HEK293 (cell line): Measurements from ENCODE around the gene RASEF.

Experiments
- CTCF ChIA-PET: fragments of 350-600 bp; formaldehyde crosslinking; extraction: SDS; loops from one replicate; lab custom pipeline; 2021; ENCODE audit warnings: antibody characterized with exemption; lab: Yijun Ruan, JAX
- POLR2A ChIA-PET: fragments of 300-600 bp; formaldehyde crosslinking; extraction: SDS; loops from one replicate; lab custom pipeline; 2020; ENCODE audit warnings: antibody characterized with exemption, inconsistent platforms; lab: Yijun Ruan, JAX
- H3K27ac ChIP-seq: fragments of 200-500 bp; sonication (Bioruptor generic); 2 replicates; pipeline ENCODE4 v1.5.1; 2014; ENCODE audit warnings: low read depth, low read length, control low read depth, inconsistent platforms; ENCODE audit errors: extremely low read depth
- H3K36me3 ChIP-seq, 2 experiments: fragments of 200-500 bp in 1 of 2; sonication (Bioruptor generic) in 1 of 2; 1 replicate in 1 of 2; 2 replicates in 1 of 2; pipeline ENCODE4 v1.5.1; 2014 to 2017; ENCODE audit warnings: inconsistent platforms in 2 of 2, low read length in 2 of 2; ENCODE audit not compliant: control insufficient read depth in 2 of 2, insufficient read depth in 1 of 2
- H3K4me1 ChIP-seq: fragments of 200-500 bp; sonication (Bioruptor generic); 2 replicates; pipeline ENCODE4 v1.5.1; 2014; ENCODE audit warnings: mild to moderate bottlenecking, low read length, inconsistent platforms; ENCODE audit not compliant: control insufficient read depth, insufficient read depth
- H3K4me3 ChIP-seq: 2 replicates; pipeline ENCODE4 v1.5.1; 2011; ENCODE audit warnings: low read depth, mild to moderate bottlenecking, control low read depth, low read length, moderate library complexity
- H3K9me3 ChIP-seq: fragments of 200-500 bp; sonication (Bioruptor generic); 2 replicates; pipeline ENCODE4 v1.5.1; 2014; ENCODE audit warnings: low read depth, low read length, inconsistent platforms; ENCODE audit not compliant: control insufficient read depth, insufficient read depth
- BCL11A ChIP-seq: fragments of 450-650 bp; formaldehyde crosslinking; IDR thresholded peaks from 2 replicates; pipeline ENCODE4 v1.5.1; 2016; ENCODE audit warnings: low read depth, missing biosample characterization, missing genetic modification characterization
- OVOL3 ChIP-seq: fragments of 450-650 bp; formaldehyde crosslinking; IDR thresholded peaks from 2 replicates; pipeline ENCODE4 v1.5.1; 2016; ENCODE audit warnings: missing biosample characterization, missing genetic modification characterization
- SP2 ChIP-seq: fragments of 450-650 bp; formaldehyde crosslinking; IDR thresholded peaks from 2 replicates; pipeline ENCODE4 v1.5.1; 2016; ENCODE audit warnings: missing biosample characterization, missing genetic modification characterization
- TSHZ1 ChIP-seq: fragments of 450-650 bp; formaldehyde crosslinking; IDR thresholded peaks from 2 replicates; pipeline ENCODE4 v1.5.1; 2016; ENCODE audit warnings: missing biosample characterization, missing genetic modification characterization, borderline replicate concordance
- ZBTB1 ChIP-seq: fragments of 450-650 bp; formaldehyde crosslinking; IDR thresholded peaks from 2 replicates; pipeline ENCODE4 v1.5.1; 2016; ENCODE audit warnings: missing biosample characterization, missing genetic modification characterization
- ZIC2 ChIP-seq: fragments of 450-650 bp; formaldehyde crosslinking; IDR thresholded peaks from 2 replicates; pipeline ENCODE4 v1.5.1; 2016; ENCODE audit warnings: missing biosample characterization, missing genetic modification characterization
- ZNF114 ChIP-seq: fragments of 450-650 bp; formaldehyde crosslinking; IDR thresholded peaks from 2 replicates; pipeline ENCODE4 v1.5.0; 2017; ENCODE audit warnings: missing biosample characterization, missing genetic modification characterization
- ZNF169 ChIP-seq: fragments of 450-650 bp; formaldehyde crosslinking; IDR thresholded peaks from 2 replicates; pipeline ENCODE4 v1.5.1; 2016; ENCODE audit warnings: missing biosample characterization, missing genetic modification characterization
- ZNF174 ChIP-seq: fragments of 450-650 bp; formaldehyde crosslinking; IDR thresholded peaks from 2 replicates; pipeline ENCODE4 v1.5.0; 2017; ENCODE audit warnings: missing biosample characterization, mild to moderate bottlenecking, missing genetic modification characterization
- ZNF19 ChIP-seq: fragments of 450-650 bp; formaldehyde crosslinking; IDR thresholded peaks from 2 replicates; pipeline ENCODE4; 2016; ENCODE audit warnings: missing biosample characterization, missing genetic modification characterization, low read depth
- ZNF292 ChIP-seq: fragments of 450-650 bp; formaldehyde crosslinking; IDR thresholded peaks from 2 replicates; pipeline ENCODE4 v1.5.1; 2016; ENCODE audit warnings: low read depth, missing biosample characterization, missing genetic modification characterization, borderline replicate concordance
- ZNF324 ChIP-seq: fragments of 450-650 bp; formaldehyde crosslinking; IDR thresholded peaks from 2 replicates; pipeline ENCODE4 v1.5.1; 2016; ENCODE audit warnings: missing biosample characterization, missing genetic modification characterization
- ZNF362 ChIP-seq: fragments of 450-650 bp; formaldehyde crosslinking; IDR thresholded peaks from 2 replicates; pipeline ENCODE4 v1.5.1; 2016; ENCODE audit warnings: missing biosample characterization, missing genetic modification characterization
- ZNF426 ChIP-seq: fragments of 450-650 bp; formaldehyde crosslinking; IDR thresholded peaks from 2 replicates; pipeline ENCODE4 v1.5.1; 2017; ENCODE audit warnings: missing biosample characterization, missing genetic modification characterization, mild to moderate bottlenecking, inconsistent platforms, moderate library complexity
- ZNF610 ChIP-seq: fragments of 450-650 bp; formaldehyde crosslinking; IDR thresholded peaks from 2 replicates; pipeline ENCODE4 v1.5.1; 2016; ENCODE audit warnings: missing biosample characterization, missing genetic modification characterization, borderline replicate concordance
- ZNF626 ChIP-seq: fragments of 450-650 bp; sonication (Bioruptor Pico); formaldehyde crosslinking; IDR thresholded peaks from 2 replicates; pipeline ENCODE4 v1.5.1; 2018; ENCODE audit warnings: missing biosample characterization, missing genetic modification characterization, inconsistent platforms
- ZNF639 ChIP-seq: fragments of 450-650 bp; formaldehyde crosslinking; IDR thresholded peaks from 2 replicates; pipeline ENCODE4 v1.5.1; 2016; ENCODE audit warnings: missing biosample characterization, missing genetic modification characterization
- TF ChIP-seq, protein P1 (sequence below): fragments of 450-650 bp; formaldehyde crosslinking; IDR thresholded peaks from 2 replicates; pipeline ENCODE4 v1.5.1; 2016; ENCODE audit warnings: missing biosample characterization, missing genetic modification characterization
- TF ChIP-seq, protein P2 (sequence below): fragments of 450-650 bp; formaldehyde crosslinking; IDR thresholded peaks from 2 replicates; pipeline ENCODE4 v1.5.1; 2016; ENCODE audit warnings: missing biosample characterization, missing genetic modification characterization
- TF ChIP-seq, protein P3 (sequence below): fragments of 450-650 bp; formaldehyde crosslinking; IDR thresholded peaks from 2 replicates; pipeline ENCODE4 v1.5.1; 2016; ENCODE audit warnings: missing biosample characterization, missing genetic modification characterization, low read depth

The RASEF gene

GRCh38 chr9:83011611-83012010 lies 51.3 kb downstream of the RASEF start (continued):
- TF ChIP-seq ZNF114 (tag by site-specific recombination) (no peak), ZNF426 (no peak), ZNF324 (tag by site-specific recombination) (no peak)

DNA sequence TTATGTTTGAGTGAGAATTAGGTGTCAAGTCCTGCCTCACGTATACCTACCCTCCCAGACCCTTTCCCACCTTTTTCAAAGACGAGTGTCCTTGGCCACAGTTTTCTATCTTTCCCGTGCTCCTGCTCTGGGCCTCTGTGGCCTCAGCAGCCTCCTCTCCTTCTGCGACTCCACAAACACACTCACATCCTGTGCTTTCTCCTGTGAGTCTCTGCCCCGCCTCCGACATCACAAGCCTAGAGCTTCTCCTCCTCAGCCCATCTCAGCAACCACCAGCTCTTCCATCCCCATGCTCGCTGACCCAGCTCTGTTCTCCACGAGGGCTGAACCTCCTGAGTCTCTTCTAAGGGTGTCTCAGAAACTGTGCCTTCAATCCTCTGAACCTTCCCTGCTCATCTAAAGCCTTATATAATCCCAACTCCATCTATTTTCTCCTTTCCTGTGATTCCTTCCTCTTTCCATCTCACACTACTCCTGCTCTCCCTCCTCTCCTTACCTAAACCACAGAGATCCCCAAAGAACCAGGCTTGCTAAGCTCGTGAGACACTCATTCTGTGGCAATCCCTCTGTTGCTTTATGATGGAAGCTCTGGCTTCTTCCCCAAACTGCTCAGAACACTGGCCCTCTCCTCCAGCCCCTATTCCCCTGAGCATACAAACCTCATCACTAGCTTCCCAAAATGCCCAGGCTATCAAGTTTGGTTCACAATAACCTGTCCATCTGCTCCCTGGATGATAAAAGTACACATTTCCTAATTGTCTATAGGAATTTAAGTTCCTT lies 55.2 kb downstream of the RASEF start:
- POLR2A ChIA-PET: interaction anchor here (0.5 kb wide), 1 partner anchor 161 kb away, joined by 5 read pairs; no protein-coding TSS in a partner anchor

DNA sequence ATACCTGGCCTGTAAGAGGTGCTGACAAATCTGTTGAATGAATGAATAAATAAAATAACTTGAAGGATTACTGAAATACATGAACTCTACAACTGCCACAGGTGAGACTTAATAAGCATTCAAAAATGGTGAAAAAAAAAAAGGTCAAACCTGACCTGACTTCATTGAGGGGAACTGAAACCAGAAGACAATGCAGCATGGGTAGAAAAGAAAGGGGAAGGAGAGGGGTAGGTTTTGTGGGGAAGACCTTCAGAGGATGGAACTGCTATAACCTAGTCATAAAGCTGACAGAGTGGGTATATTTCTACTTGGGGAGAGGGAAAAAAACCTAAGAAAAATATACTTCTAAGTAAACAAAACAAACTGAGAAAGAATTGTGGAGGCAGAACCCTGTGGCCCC lies 56.6 kb downstream of the RASEF start:
- CTCF ChIA-PET: interaction anchor here (1.1 to 1.5 kb wide), 2 partner anchors 8 to 15 kb away, joined by 3 to 5 read pairs; no protein-coding TSS in a partner anchor

More for the DNA sequence above, 55.2 kb downstream of the RASEF start:
- no peaks in the 10 kb centered on the region for H3K9me3 ChIP-seq
- H3K36me3 ChIP-seq: peaks cover 0 to 46% of the 10 kb centered on the region in 2 experiments; a peak in 1 of 3 replicates
- H3K27ac ChIP-seq: no peak overlapping the region
- no peak overlapping the region for H3K4me3 ChIP-seq
- no peak for TF ChIP-seq ZIC2 (tag by site-specific recombination)
- no peak for TF ChIP-seq OVOL3 (tag by site-specific recombination)
- TF ChIP-seq, protein P1, sequence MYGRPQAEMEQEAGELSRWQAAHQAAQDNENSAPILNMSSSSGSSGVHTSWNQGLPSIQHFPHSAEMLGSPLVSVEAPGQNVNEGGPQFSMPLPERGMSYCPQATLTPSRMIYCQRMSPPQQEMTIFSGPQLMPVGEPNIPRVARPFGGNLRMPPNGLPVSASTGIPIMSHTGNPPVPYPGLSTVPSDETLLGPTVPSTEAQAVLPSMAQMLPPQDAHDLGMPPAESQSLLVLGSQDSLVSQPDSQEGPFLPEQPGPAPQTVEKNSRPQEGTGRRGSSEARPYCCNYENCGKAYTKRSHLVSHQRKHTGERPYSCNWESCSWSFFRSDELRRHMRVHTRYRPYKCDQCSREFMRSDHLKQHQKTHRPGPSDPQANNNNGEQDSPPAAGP (tag by site-specific recombination): no peak
- TF ChIP-seq ZNF169 (tag by site-specific recombination): no peak
- TF ChIP-seq, protein P2, sequence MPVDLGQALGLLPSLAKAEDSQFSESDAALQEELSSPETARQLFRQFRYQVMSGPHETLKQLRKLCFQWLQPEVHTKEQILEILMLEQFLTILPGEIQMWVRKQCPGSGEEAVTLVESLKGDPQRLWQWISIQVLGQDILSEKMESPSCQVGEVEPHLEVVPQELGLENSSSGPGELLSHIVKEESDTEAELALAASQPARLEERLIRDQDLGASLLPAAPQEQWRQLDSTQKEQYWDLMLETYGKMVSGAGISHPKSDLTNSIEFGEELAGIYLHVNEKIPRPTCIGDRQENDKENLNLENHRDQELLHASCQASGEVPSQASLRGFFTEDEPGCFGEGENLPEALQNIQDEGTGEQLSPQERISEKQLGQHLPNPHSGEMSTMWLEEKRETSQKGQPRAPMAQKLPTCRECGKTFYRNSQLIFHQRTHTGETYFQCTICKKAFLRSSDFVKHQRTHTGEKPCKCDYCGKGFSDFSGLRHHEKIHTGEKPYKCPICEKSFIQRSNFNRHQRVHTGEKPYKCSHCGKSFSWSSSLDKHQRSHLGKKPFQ: no peak
- no peak for TF ChIP-seq ZNF19 (tag by site-specific recombination)
- TF ChIP-seq ZBTB1: no peak
- TF ChIP-seq ZNF174 (tag by site-specific recombination): no peak
- TF ChIP-seq ZNF610 (tag by site-specific recombination): no peak
- H3K4me1 ChIP-seq: no peaks in the 10 kb centered on the region
- CTCF ChIA-PET: interaction anchor here (0.8 kb wide), 1 partner anchor 32 kb away, joined by 4 read pairs; no protein-coding TSS in a partner anchor

More for the DNA sequence above, 56.6 kb downstream of the RASEF start:
- TF ChIP-seq ZBTB1 (no peak), ZNF639 (tag by site-specific recombination) (no peak), ZNF362 (no peak), ZNF626 (tag by site-specific recombination) (no peak), ZNF292 (tag by site-specific recombination) (no peak), BCL11A (tag by site-specific recombination) (no peak), SP2 (tag by site-specific recombination) (no peak), TSHZ1 (tag by site-specific recombination) (no peak)
- TF ChIP-seq, protein P3, sequence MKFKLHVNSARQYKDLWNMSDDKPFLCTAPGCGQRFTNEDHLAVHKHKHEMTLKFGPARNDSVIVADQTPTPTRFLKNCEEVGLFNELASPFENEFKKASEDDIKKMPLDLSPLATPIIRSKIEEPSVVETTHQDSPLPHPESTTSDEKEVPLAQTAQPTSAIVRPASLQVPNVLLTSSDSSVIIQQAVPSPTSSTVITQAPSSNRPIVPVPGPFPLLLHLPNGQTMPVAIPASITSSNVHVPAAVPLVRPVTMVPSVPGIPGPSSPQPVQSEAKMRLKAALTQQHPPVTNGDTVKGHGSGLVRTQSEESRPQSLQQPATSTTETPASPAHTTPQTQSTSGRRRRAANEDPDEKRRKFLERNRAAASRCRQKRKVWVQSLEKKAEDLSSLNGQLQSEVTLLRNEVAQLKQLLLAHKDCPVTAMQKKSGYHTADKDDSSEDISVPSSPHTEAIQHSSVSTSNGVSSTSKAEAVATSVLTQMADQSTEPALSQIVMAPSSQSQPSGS (tag by site-specific recombination): no peak
- TF ChIP-seq, all 188 proteins: peak for 0
- POLR2A ChIA-PET: interaction anchor here (0.6 kb wide), 1 partner anchor 56 kb away, joined by 3 read pairs; no protein-coding TSS in a partner anchor
- Histone ChIP-seq H3K36me3 (peaks cover 0 to 41% of the 10 kb centered on the region in 2 experiments; a peak in 1 of 3 replicates), H3K9me3 (no peaks in the 10 kb centered on the region), H3K27ac (no peak overlapping the region), H3K4me3 (no peak overlapping the region), H3K4me1 (no peaks in the 10 kb centered on the region)
